Osteoblast (primary cell): ENCODE data around the gene DNMT3B. TPM values are rescaled to one million over a fixed set of nuclear protein-coding genes. Genes with fewer than 3 reads are reported as not detected.
A peak's percentile ranks its signal among the peaks of the same experiment; 100 is the strongest.

Experiments
- DNase-seq: peaks from one replicate; pipeline ENCODE4 v3.0.0; 2011; ENCODE audit warnings: low spot score, mixed read lengths; ENCODE audit not compliant: insufficient read length; ENCODE audit errors: missing footprints
- H2AFZ ChIP-seq: 2 replicates; pipeline ENCODE4 v1.6.0; 2011; ENCODE audit warnings: mild to moderate bottlenecking, low read length
- H3K27ac ChIP-seq: 2 replicates; pipeline ENCODE4 v1.5.1; 2011; ENCODE audit warnings: mild to moderate bottlenecking, low read depth, low read length, moderate library complexity
- H3K27me3 ChIP-seq: 2 replicates; pipeline ENCODE4 v1.6.0; 2012; ENCODE audit warnings: mild to moderate bottlenecking, control low read depth, inconsistent platforms, low read length, moderate library complexity; ENCODE audit not compliant: insufficient read depth
- H3K36me3 ChIP-seq: 2 replicates; pipeline ENCODE4 v1.5.1; 2011; ENCODE audit warnings: mild to moderate bottlenecking, low read length, control low read depth, moderate library complexity; ENCODE audit not compliant: insufficient read depth
- H3K4me1 ChIP-seq: 2 replicates; pipeline ENCODE4 v1.5.1; 2011; ENCODE audit warnings: mild to moderate bottlenecking, low read length, control low read depth, moderate library complexity; ENCODE audit not compliant: insufficient read depth
- H3K4me2 ChIP-seq: 2 replicates; pipeline ENCODE4 v1.6.0; 2011; ENCODE audit warnings: mild to moderate bottlenecking, low read length; ENCODE audit not compliant: insufficient read depth
- H3K4me3 ChIP-seq: fragments of 200-600 bp; sonication (generic); 3 replicates; pipeline ENCODE4 v1.5.1; 2012; ENCODE audit warnings: mild to moderate bottlenecking, low read length, inconsistent platforms; ENCODE audit not compliant: insufficient read depth
- H3K79me2 ChIP-seq: 2 replicates; pipeline ENCODE4 v1.6.0; 2012; ENCODE audit warnings: mild to moderate bottlenecking, low read length, control low read depth, inconsistent platforms; ENCODE audit not compliant: insufficient read depth
- H3K9me3 ChIP-seq: 2 replicates; pipeline ENCODE4 v1.5.1; 2011; ENCODE audit warnings: low read depth, low read length, control low read depth
- H4K20me1 ChIP-seq: 2 replicates; pipeline ENCODE4 v1.6.0; 2012; ENCODE audit warnings: mild to moderate bottlenecking, low read length, control low read depth; ENCODE audit not compliant: insufficient read depth
- CTCF ChIP-seq: IDR thresholded peaks from 2 replicates; pipeline ENCODE4 v1.5.1; 2011; ENCODE audit warnings: mild to moderate bottlenecking, low read depth, low read length, moderate library complexity; ENCODE audit errors: extremely low read depth
- total RNA-seq: library from RNA; depleted of rRNA; stranded (reverse); fragments of >200 nt; gene quantifications from 2 replicates; pipeline ENCODE4 v1.2.3, GENCODE V29; 2012

The DNMT3B gene
- total RNA-seq, 1 donor = 2.5 TPM

DNA sequence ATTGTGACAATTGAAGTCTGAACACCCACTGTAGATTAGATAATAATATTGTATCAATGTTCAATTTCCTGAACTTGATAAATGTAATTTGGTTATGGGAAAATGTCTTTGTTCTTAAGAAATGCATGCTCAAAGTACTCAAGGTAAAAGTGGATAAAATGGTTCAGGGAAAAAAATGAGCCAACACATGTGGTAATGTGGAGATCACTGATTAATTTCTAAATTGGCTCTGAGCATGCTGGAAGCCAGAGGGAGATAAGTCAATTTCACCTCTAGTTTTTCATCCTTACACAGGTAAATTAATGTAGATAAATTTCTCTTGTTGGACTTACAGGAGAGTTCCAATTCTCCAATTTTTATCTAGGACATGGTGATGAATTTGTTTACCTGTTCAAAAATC lies 10.9 kb upstream of the DNMT3B start:
- no peaks in the 10 kb centered on the region for H3K36me3 ChIP-seq
- no peak overlapping the region for H3K4me2 ChIP-seq
- TF ChIP-seq CTCF = no peak
- peaks cover 29% of the 10 kb centered on the region for H3K4me1 ChIP-seq
- H3K79me2 ChIP-seq = no peaks in the 10 kb centered on the region
- no peaks in the 10 kb centered on the region for H3K9me3 ChIP-seq
- no peaks in the 10 kb centered on the region for H3K27me3 ChIP-seq
- no peaks in the 10 kb centered on the region for H4K20me1 ChIP-seq
- H3K27ac ChIP-seq = no peak overlapping the region
- no peak for DNase-seq
- no peak overlapping the region for H2AFZ ChIP-seq
- no peak overlapping the region for H3K4me3 ChIP-seq

DNA sequence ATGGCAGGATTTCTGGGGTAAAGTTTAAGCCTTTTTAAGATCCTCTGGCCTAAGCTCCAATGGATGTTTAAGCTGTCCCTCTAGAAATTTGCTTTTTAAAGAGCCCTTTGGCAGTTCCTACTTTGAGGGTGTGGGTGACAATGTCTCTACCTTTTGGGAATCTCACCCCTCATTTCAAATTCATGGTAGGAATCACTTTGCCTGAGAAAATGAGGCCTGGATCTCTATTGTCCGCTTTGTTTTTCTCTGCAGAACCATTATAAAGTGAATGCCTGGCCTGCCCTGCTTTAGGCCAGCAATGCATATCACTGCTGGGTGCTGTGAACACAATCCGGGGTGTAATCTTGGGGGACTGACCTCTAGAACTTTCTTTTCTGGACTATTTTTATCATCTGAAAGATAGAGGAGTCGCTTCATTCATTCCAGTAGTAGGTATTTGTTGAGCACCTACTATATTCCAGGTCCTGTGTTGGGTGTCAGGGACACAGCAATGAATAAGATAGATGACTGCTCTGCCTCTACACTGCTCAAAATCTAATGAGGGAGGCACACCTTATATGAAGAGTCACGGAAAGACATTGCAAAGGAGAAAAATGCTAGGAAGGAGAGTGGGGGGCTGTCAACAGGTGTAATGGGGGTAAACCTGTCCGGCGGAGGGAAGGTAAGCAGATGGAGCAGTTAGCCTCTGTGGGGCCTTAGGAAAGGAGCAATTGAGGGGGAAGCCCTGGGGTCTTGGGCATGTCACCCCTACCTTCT lies 10.3 kb upstream of the DNMT3B start:
- TF ChIP-seq CTCF = no peak
- Histone ChIP-seq H4K20me1 (no peaks in the 10 kb centered on the region), H2AFZ (peak overlapping the region; percentile 87), H3K27ac (peak overlapping the region; percentile 93), H3K79me2 (no peaks in the 10 kb centered on the region), H3K27me3 (no peaks in the 10 kb centered on the region), H3K4me3 (no peak overlapping the region), H3K36me3 (no peaks in the 10 kb centered on the region), H3K4me1 (peaks cover 23% of the 10 kb centered on the region), H3K4me2 (peak overlapping the region; percentile 75), H3K9me3 (no peaks in the 10 kb centered on the region)
- DNase-seq = peak; percentile 79

DNA sequence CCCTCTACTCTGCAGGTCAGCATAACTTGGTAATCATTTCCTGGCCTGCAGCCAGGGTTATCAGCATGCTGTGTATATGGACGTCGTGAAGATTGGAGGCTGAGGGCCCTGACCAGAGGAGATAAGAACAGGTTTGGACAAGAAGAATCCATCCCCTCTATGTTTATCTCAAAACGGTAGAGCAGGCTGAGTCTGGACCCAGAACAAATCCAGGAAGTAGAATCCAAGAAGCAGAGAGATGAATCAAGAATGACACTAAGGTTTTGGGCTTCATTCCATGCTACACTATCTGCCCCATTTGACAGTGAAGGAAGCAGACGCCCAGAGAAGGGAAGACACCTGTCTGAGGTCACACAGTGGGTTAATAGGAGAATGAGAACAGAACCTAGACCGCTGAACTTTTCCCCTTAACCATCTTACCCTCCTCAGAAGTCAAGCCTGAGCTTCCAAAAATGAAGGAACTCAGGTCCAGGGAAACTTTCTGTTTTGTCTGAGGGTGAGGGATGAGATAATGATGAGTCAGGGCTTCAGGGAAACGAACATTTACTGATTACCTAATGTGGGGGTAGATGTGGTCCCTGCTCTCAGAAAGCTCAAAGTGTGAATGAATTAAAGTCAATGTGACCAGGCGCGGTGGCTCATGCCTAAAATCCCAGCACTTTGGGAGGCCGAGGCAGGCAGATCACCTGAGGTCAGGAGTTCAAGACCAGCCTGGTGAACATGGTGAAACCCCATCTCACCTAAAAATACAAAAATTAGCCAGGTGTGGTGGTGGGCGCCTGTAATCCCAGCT lies 9.5 kb upstream of the DNMT3B start:
- H3K27ac ChIP-seq = peak overlapping the region; percentile 93

More for the DNA sequence above, 9.5 kb upstream of the DNMT3B start:
- TF ChIP-seq CTCF = no peak
- Histone ChIP-seq H3K4me3 (peak overlapping the region; percentile 41), H3K36me3 (no peaks in the 10 kb centered on the region), H2AFZ (peak overlapping the region; percentile 87), H3K27me3 (no peaks in the 10 kb centered on the region), H3K79me2 (no peaks in the 10 kb centered on the region), H3K4me1 (peaks cover 23% of the 10 kb centered on the region), H3K9me3 (no peaks in the 10 kb centered on the region), H4K20me1 (no peaks in the 10 kb centered on the region), H3K4me2 (peak overlapping the region; percentile 75)
- peak; percentile 92 for DNase-seq
